Ovary (tissue), 3 donors: Measurements from ENCODE around the gene TWIST1.

ENCODE experiments used
- POLR2A ChIP-seq: fragments of 450-650 bp; IDR thresholded peaks from one replicate; pipeline ENCODE4 v1.6.1; 2017; ENCODE audit warnings: antibody characterized with exemption, mild to moderate bottlenecking, moderate library complexity
- TF ChIP-seq, protein P1 (sequence below), 3 donors: fragments of 450-650 bp in 2 of 3; fragments of 200-600 bp in 1 of 3; IDR thresholded peaks; one replicate each; pipeline versions ENCODE4 v1.5.1 to v1.8.0; 2016 to 2022; ENCODE audit warnings: antibody characterized with exemption in 3 of 3, mild to moderate bottlenecking in 1 of 3
- donor health status: DM: no; HTN: no; CAD: no.

DNA sequence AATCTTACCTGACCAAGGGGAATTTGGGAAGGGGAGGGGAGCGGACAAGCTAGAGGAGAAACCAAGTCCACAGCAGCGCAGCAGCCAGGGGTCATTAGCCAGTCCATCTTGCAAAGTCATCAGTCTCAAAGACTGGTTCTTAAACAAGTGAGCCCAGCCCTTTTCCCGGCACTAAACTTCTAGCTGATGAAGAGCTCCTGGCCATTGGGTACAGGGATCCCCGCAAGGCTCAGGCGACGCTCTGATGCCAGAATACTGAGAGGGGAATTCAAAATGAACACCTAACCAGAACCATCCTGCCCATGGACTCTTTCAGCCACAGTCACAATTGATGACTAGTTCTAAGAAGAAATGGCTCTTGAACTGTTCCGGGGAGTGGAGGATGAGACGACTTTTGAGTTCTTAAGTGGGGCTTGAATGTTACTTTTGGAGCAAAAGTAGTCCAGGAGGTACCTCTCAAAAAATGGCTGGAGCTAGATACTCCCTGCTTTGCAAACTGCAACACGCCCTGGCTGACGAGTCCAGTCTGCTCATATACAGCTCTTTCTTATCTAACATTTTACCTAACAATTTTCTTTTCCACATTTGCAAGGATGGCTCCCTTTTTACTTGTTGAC, 2.5 kb upstream of the TWIST1 start:
- TF ChIP-seq, protein P1, sequence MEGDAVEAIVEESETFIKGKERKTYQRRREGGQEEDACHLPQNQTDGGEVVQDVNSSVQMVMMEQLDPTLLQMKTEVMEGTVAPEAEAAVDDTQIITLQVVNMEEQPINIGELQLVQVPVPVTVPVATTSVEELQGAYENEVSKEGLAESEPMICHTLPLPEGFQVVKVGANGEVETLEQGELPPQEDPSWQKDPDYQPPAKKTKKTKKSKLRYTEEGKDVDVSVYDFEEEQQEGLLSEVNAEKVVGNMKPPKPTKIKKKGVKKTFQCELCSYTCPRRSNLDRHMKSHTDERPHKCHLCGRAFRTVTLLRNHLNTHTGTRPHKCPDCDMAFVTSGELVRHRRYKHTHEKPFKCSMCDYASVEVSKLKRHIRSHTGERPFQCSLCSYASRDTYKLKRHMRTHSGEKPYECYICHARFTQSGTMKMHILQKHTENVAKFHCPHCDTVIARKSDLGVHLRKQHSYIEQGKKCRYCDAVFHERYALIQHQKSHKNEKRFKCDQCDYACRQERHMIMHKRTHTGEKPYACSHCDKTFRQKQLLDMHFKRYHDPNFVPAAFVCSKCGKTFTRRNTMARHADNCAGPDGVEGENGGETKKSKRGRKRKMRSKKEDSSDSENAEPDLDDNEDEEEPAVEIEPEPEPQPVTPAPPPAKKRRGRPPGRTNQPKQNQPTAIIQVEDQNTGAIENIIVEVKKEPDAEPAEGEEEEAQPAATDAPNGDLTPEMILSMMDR (IDR thresholded peaks at IDR 0.05) = no peak
- TF ChIP-seq POLR2A = no peak
